Endothelial cell of umbilical vein (primary cell): ENCODE data around the gene DRC1. TPM values are rescaled to one million over a fixed set of nuclear protein-coding genes. Genes with fewer than 3 reads are reported as not detected.

Source experiments
- BruUV-seq: library from RNA; stranded (reverse); fragments of 400-500 nt; replicated peaks from 2 replicates; lab custom pipeline; 2021; lab: Mats Ljungman, UMichigan
- CTCF ChIA-PET: fragments of 300-600, 350-600 bp; sonication (Branson Sonifier 250); formaldehyde crosslinking; loops from one replicate; lab custom pipeline; 2021; ENCODE audit warnings: antibody characterized with exemption, inconsistent platforms; lab: Charles Lee
- POLR2A ChIA-PET: fragments of 300-600, 350-600 bp; sonication (Branson Sonifier 250); formaldehyde crosslinking; loops from one replicate; lab custom pipeline; 2021; ENCODE audit warnings: antibody characterized with exemption, inconsistent platforms; lab: Charles Lee
- DNase-seq: peaks from one replicate; pipeline ENCODE4 v3.0.0-alpha.2; 2011; ENCODE audit warnings: low read depth, low spot score
- FAIRE-seq: peaks from 2 replicates; lab custom pipeline; 2011; peaks lifted over from hg19 to GRCh38; lab: Jason Lieb, UNC
- H2AFZ ChIP-seq: 2 replicates; pipeline ENCODE4 v1.6.0; 2012; ENCODE audit warnings: low read depth, low read length, control low read depth, inconsistent platforms
- H3K27ac ChIP-seq: 2 replicates; pipeline ENCODE4 v1.5.1; 2011; ENCODE audit warnings: low read depth, mild to moderate bottlenecking, control low read depth, low read length, moderate library complexity; ENCODE audit not compliant: insufficient read depth
- H3K27me3 ChIP-seq, 2 experiments: 2 replicates each; pipeline versions ENCODE4 v1.6.0 to v1.6.1; 2011; ENCODE audit warnings: low read length in 2 of 2, mixed read lengths in 1 of 2; ENCODE audit not compliant: control insufficient read depth in 2 of 2, insufficient read depth in 2 of 2
- H3K36me3 ChIP-seq, 2 experiments: 2 replicates in 1 of 2; 3 replicates in 1 of 2; pipeline ENCODE4 v1.5.1; 2011; ENCODE audit warnings: low read length in 2 of 2, mild to moderate bottlenecking in 1 of 2, moderate library complexity in 1 of 2; ENCODE audit not compliant: control insufficient read depth in 2 of 2, insufficient read depth in 2 of 2; ENCODE audit errors: extremely low read depth in 1 of 2
- H3K4me1 ChIP-seq: 3 replicates; pipeline ENCODE4 v1.5.1; 2011; ENCODE audit warnings: mild to moderate bottlenecking, low read length; ENCODE audit not compliant: control insufficient read depth, insufficient read depth; ENCODE audit errors: extremely low read depth
- H3K4me2 ChIP-seq: 2 replicates; pipeline ENCODE4 v1.6.1; 2011; ENCODE audit warnings: low read length, control low read depth, mixed read lengths; ENCODE audit not compliant: insufficient read depth
- H3K4me3 ChIP-seq, 3 experiments: fragments of 200-600 bp in 1 of 3; sonication (generic), shearing (Covaris generic) in 1 of 3; replicated peaks in 1 of 3; 2 replicates each; pipeline ENCODE4 v1.5.1; 2011 to 2016; ENCODE audit warnings: control low read depth in 3 of 3, low read length in 3 of 3, mild to moderate bottlenecking in 2 of 3, inconsistent platforms in 1 of 3, low read depth in 1 of 3, moderate library complexity in 1 of 3; ENCODE audit not compliant: insufficient read depth in 1 of 3
- H3K79me2 ChIP-seq: 2 replicates; pipeline ENCODE4 v1.6.0; 2012; ENCODE audit warnings: low read length, inconsistent platforms; ENCODE audit not compliant: control insufficient read depth, insufficient read depth
- H3K9ac ChIP-seq: replicated peaks from 2 replicates; pipeline ENCODE3; 2011; ENCODE audit warnings: low read length, control low read depth; ENCODE audit not compliant: insufficient read depth; ENCODE audit errors: extremely low read depth
- H3K9me1 ChIP-seq: replicated peaks from 3 replicates; pipeline ENCODE4 v1.6.0; 2011; ENCODE audit warnings: mild to moderate bottlenecking, low read length; ENCODE audit not compliant: control insufficient read depth, insufficient read depth; ENCODE audit errors: extremely low read depth
- H3K9me3 ChIP-seq: replicated peaks from 2 replicates; pipeline ENCODE4 v1.5.1; 2012; ENCODE audit warnings: low read length, inconsistent platforms; ENCODE audit not compliant: control insufficient read depth, insufficient read depth
- H4K20me1 ChIP-seq: replicated peaks from 2 replicates; pipeline ENCODE3; 2011; ENCODE audit warnings: mild to moderate bottlenecking, low read length; ENCODE audit not compliant: control insufficient read depth, insufficient read depth; ENCODE audit errors: extremely low read depth
- EZH2 ChIP-seq: IDR thresholded peaks from 2 replicates; pipeline ENCODE4 v1.6.1; 2012; ENCODE audit warnings: borderline replicate concordance, low read depth, mild to moderate bottlenecking, moderate library complexity, low read length, inconsistent platforms; ENCODE audit not compliant: severe bottlenecking
- FOS ChIP-seq: IDR thresholded peaks from 2 replicates; pipeline ENCODE4 v1.6.1; 2011; ENCODE audit warnings: mild to moderate bottlenecking, low read length, moderate library complexity, borderline replicate concordance; ENCODE audit not compliant: insufficient read depth
- GATA2 ChIP-seq: IDR thresholded peaks from 2 replicates; pipeline ENCODE4 v1.7.0; 2011; ENCODE audit warnings: low read depth, mild to moderate bottlenecking, moderate library complexity, mixed read lengths, low read length; ENCODE audit not compliant: insufficient read length, insufficient read depth
- JUN ChIP-seq: IDR thresholded peaks from 2 replicates; pipeline ENCODE4 v1.6.1; 2011; ENCODE audit warnings: borderline replicate concordance, low read depth; ENCODE audit not compliant: insufficient read length, insufficient read depth
- MYC ChIP-seq: IDR thresholded peaks from one replicate; pipeline ENCODE4 v1.6.1; 2011; ENCODE audit warnings: mild to moderate bottlenecking, low read depth, low read length
- POLR2A ChIP-seq: IDR thresholded peaks from 2 replicates; pipeline ENCODE4 v1.6.1; 2012; ENCODE audit warnings: low read depth, mild to moderate bottlenecking, control low read depth, low read length
- POLR2AphosphoS5 ChIP-seq: IDR thresholded peaks from 2 replicates; pipeline ENCODE4 v1.6.1; 2012; ENCODE audit warnings: low read depth, mild to moderate bottlenecking, control low read depth, low read length, moderate library complexity; ENCODE audit not compliant: insufficient read depth
- dilution Hi-C: fragments of 300-500 bp; cut with MboI; formaldehyde crosslinking; loops from one replicate; pipeline ENCODE4 v1.15.0; 2019; ENCODE audit warnings: low sequenced_read_pairs; ENCODE audit not compliant: extremely low pct_ligation_motif_present
- intact Hi-C: fragments of 100-400 bp; cut with micrococcal nuclease; formaldehyde crosslinking; loops from one replicate; pipeline ENCODE4 v1.10.0; 2022
- polyA plus RNA-seq, 4 experiments: library from polyadenylated mRNA; depleted of rRNA in 3 of 4; stranded (reverse) in 3 of 4; unstranded in 1 of 4; fragments of >200 nt; gene quantifications; 2 replicates each; pipeline versions ENCODE4 v1.2.1 to v1.2.3, GENCODE V29; 2011 to 2012; ENCODE audit warnings: missing spikeins in 1 of 4
- total RNA-seq: library from RNA; stranded (reverse); gene quantifications from 2 replicates; pipeline ENCODE4 v1.2.3, GENCODE V29; 2021
- TF ChIP-seq, protein P1 (sequence below): IDR thresholded peaks from 2 replicates; pipeline ENCODE4 v1.6.1; 2011; ENCODE audit not compliant: insufficient read depth, insufficient read length
- TF ChIP-seq, protein P2 (sequence below), 2 donors: IDR thresholded peaks; 1 replicate in 1 of 2; 2 replicates in 1 of 2; pipeline ENCODE4 v1.5.1; 2011; ENCODE audit warnings: low read length in 2 of 2, mild to moderate bottlenecking in 2 of 2, moderate library complexity in 2 of 2, control low read depth in 1 of 2, inconsistent platforms in 1 of 2, low read depth in 1 of 2; ENCODE audit not compliant: insufficient read depth in 1 of 2; ENCODE audit errors: extremely low read depth in 1 of 2

DRC1 gene
- total and polyA plus RNA-seq, 2 donors (not counting 3 experiments of a cell fraction or from before 2014, with no cell fraction given), result 0.44 TPM; not detected in 1

DNA sequence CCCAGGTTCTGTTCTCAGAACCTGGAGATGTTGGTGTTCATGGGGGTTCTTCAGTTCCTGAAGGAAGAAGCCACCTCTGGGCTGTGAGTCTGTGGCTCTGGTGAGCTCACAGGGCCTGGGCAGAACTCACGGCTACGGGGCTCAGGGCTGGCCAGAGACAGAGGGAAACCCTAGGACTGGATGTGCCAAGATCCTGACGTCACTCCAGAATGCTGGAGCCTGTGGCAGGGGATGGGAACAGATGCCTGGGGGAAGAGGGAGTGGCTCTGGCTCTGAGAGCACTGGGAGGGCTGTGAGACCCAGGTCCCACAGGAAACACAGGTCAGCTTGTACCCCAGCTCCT is 76.2 kb downstream of the DRC1 start, which contains the start of gene OTOF:
Gene OTOF (minus strand): TSS at position 214 of the 343 bp plus-strand sequence.
- H2AFZ ChIP-seq, result no peak within 1 kb of the TSS
- no peaks in the 10 kb centered on the region for H3K9me3 ChIP-seq

DNA sequence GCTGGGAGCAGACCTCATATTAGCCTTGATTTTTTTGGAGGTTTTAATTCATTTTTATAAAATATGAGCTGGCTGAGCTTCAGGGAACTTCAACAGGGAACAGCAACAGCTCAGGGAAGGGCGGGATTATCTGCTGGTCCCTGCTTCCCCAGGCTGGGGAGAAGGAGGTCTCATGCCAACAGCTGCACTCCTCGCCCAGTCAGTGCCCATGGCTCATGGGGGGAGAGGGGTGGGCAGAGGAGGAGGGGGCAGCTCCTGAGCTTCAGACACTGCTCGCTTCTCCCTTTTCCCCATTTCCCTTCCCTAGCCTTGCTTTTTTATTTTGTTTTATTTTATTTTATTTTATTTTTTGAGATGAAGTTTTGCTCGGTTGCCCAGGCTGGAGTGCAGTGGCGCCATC is 76.6 kb downstream of the DRC1 start:
- H3K9ac ChIP-seq, result no peak overlapping the region
- no peaks in the 10 kb centered on the region for H4K20me1 ChIP-seq
- no peaks in the 10 kb centered on the region for H3K4me1 ChIP-seq
- H3K9me1 ChIP-seq, result no peaks in the 10 kb centered on the region
- dilution Hi-C loops (no loop called here), intact Hi-C loops (no loop called here)
- DNase-seq (no peak), FAIRE-seq (no peak)
- no peaks in the 10 kb centered on the region for H3K36me3 ChIP-seq
- H3K4me2 ChIP-seq, result no peak overlapping the region
- no peak overlapping the region for H3K4me3 ChIP-seq
- no peaks in the 10 kb centered on the region for H3K9me3 ChIP-seq
- H3K27ac ChIP-seq, result no peak overlapping the region
- no peaks in the 10 kb centered on the region for H3K79me2 ChIP-seq
- TF ChIP-seq MYC (no peak), JUN (no peak), POLR2AphosphoS5 (no peak), GATA2 (no peak), EZH2 (no peak), FOS (no peak), POLR2A (no peak)
- TF ChIP-seq, protein P1, sequence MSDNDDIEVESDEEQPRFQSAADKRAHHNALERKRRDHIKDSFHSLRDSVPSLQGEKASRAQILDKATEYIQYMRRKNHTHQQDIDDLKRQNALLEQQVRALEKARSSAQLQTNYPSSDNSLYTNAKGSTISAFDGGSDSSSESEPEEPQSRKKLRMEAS, result no peak
- TF ChIP-seq, protein P2, sequence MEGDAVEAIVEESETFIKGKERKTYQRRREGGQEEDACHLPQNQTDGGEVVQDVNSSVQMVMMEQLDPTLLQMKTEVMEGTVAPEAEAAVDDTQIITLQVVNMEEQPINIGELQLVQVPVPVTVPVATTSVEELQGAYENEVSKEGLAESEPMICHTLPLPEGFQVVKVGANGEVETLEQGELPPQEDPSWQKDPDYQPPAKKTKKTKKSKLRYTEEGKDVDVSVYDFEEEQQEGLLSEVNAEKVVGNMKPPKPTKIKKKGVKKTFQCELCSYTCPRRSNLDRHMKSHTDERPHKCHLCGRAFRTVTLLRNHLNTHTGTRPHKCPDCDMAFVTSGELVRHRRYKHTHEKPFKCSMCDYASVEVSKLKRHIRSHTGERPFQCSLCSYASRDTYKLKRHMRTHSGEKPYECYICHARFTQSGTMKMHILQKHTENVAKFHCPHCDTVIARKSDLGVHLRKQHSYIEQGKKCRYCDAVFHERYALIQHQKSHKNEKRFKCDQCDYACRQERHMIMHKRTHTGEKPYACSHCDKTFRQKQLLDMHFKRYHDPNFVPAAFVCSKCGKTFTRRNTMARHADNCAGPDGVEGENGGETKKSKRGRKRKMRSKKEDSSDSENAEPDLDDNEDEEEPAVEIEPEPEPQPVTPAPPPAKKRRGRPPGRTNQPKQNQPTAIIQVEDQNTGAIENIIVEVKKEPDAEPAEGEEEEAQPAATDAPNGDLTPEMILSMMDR (IDR thresholded peaks at IDR 0.05; ENCODE audit: extremely low read depth in 1 of 2, insufficient read depth in 1 of 2, low read depth in 1 of 2, low read length in 2 of 2), result no peak
- no peak overlapping the region for H2AFZ ChIP-seq
- BruUV-seq, result no TSS peak
- CTCF ChIA-PET, result interaction anchor here (1.0 to 1.2 kb wide), 2 partner anchors 9 to 11 kb away, joined by 3 to 5 read pairs; no protein-coding TSS in a partner anchor
- POLR2A ChIA-PET, result interaction anchor here (0.6 kb wide), 1 partner anchor 19 kb away, joined by 3 read pairs; no protein-coding TSS in a partner anchor
- H3K27me3 ChIP-seq, result no peaks in the 10 kb centered on the region

More for the DNA sequence above, 76.2 kb downstream of the DRC1 start, which contains the start of gene OTOF:
- Histone ChIP-seq H3K79me2 (no peaks in the 10 kb centered on the region), H3K4me1 (no peaks in the 10 kb centered on the region), H3K9me1 (no peaks in the 10 kb centered on the region), H3K4me3 (no peak within 1 kb of the TSS), H3K27me3 (no peaks in the 10 kb centered on the region), H3K27ac (no peak within 1 kb of the TSS), H4K20me1 (no peaks in the 10 kb centered on the region), H3K9ac (no peak within 1 kb of the TSS), H3K36me3 (no peaks in the 10 kb centered on the region), H3K4me2 (no peak within 1 kb of the TSS)
- ChIA-PET CTCF (interaction anchor here (1.0 to 1.2 kb wide), 2 partner anchors 9 to 11 kb away, joined by 3 to 5 read pairs; no protein-coding TSS in a partner anchor), POLR2A (interaction anchor here (0.6 kb wide), 1 partner anchor 19 kb away, joined by 3 read pairs; no protein-coding TSS in a partner anchor)
- dilution Hi-C loops (no loop called here), intact Hi-C loops (no loop called here)
- DNase-seq, result peak; percentile 30
- TF ChIP-seq POLR2A (no peak), FOS (no peak), GATA2 (no peak)
- TF ChIP-seq, protein P2 (IDR thresholded peaks at IDR 0.05; ENCODE audit: extremely low read depth in 1 of 2, insufficient read depth in 1 of 2, low read depth in 1 of 2, low read length in 2 of 2), result no peak
- FAIRE-seq, result no peak
- no TSS peak for BruUV-seq
